ENCODE results near the gene HIF1A. TPM values are rescaled to one million over a fixed set of nuclear protein-coding genes. Genes with fewer than 3 reads are reported as not detected.
"Not testable (repeated sequence)": the region's sequence is repeated elsewhere in the genome, so short reads cannot be mapped to it uniquely, and the experiment has no call there.

The HIF1A gene
- total RNA-seq: 100 to 1,000 TPM; 157 to 158 TPM

GRCh38 chr14:61694830-61695694 is at the start of gene HIF1A:
TSS of gene HIF1A (plus strand) at chr14:61695513. CDS start at chr14:61695805, 292 bp downstream.
- Mint-ChIP-seq H3K4me3 (peak within 1 kb of the TSS; percentile 97), H3K9me3 (peaks cover 3% of the 10 kb centered on the region), H3K27ac (peak within 1 kb of the TSS; percentile 98), H3K4me1 (peaks cover 50% of the 10 kb centered on the region), H3K36me3 (peaks cover 43% of the 10 kb centered on the region), H3K27me3 (no peaks in the 10 kb centered on the region)
- DNase-seq: peak; percentile 98

GRCh38 chr14:61646366-61647116 is 48.8 kb upstream of the HIF1A start:
- H3K4me1 Mint-ChIP-seq: peaks cover 23% of the 10 kb centered on the region
- H3K4me3 Mint-ChIP-seq: no peak overlapping the region
- no peak for DNase-seq
- no peak overlapping the region for H3K27ac Mint-ChIP-seq
- no peaks in the 10 kb centered on the region for H3K9me3 Mint-ChIP-seq
- H3K27me3 Mint-ChIP-seq: no peaks in the 10 kb centered on the region
- H3K36me3 Mint-ChIP-seq: peaks cover 1% of the 10 kb centered on the region

GRCh38 chr14:61647704-61648103 is 47.6 kb upstream of the HIF1A start:
- H3K9me3 Mint-ChIP-seq: no peaks in the 10 kb centered on the region
- H3K27me3 Mint-ChIP-seq: no peaks in the 10 kb centered on the region
- peaks cover 1% of the 10 kb centered on the region for H3K36me3 Mint-ChIP-seq
- DNase-seq: no peak
- H3K4me1 Mint-ChIP-seq: peaks cover 23% of the 10 kb centered on the region
- no peak overlapping the region for H3K4me3 Mint-ChIP-seq
- no peak overlapping the region for H3K27ac Mint-ChIP-seq

- Mint-ChIP-seq H3K4me3 (no peak overlapping the region), H3K27ac (no peak overlapping the region), H3K4me1 (peaks cover 23% of the 10 kb centered on the region), H3K27me3 (no peaks in the 10 kb centered on the region), H3K9me3 (no peaks in the 10 kb centered on the region), H3K36me3 (peaks cover 1% of the 10 kb centered on the region)
- no peak for DNase-seq
These were observed 46.9 kb upstream of the HIF1A start for GRCh38 chr14:61648377-61648776.

GRCh38 chr14:61649283-61649682 is 46.0 kb upstream of the HIF1A start:
- H3K9me3 Mint-ChIP-seq: no peaks in the 10 kb centered on the region
- H3K4me3 Mint-ChIP-seq: no peak overlapping the region
- H3K36me3 Mint-ChIP-seq: peaks cover 1% of the 10 kb centered on the region
- H3K27me3 Mint-ChIP-seq: no peaks in the 10 kb centered on the region
- no peak overlapping the region for H3K27ac Mint-ChIP-seq
- no peak for DNase-seq
- H3K4me1 Mint-ChIP-seq: peaks cover 21% of the 10 kb centered on the region

GRCh38 chr14:61651355-61651754 is 44.0 kb upstream of the HIF1A start:
- Mint-ChIP-seq H3K4me3 (no peak overlapping the region), H3K4me1 (peaks cover 26% of the 10 kb centered on the region), H3K27ac (no peak overlapping the region), H3K27me3 (no peaks in the 10 kb centered on the region), H3K9me3 (peaks cover 2% of the 10 kb centered on the region), H3K36me3 (peaks cover 3% of the 10 kb centered on the region)
- no peak for DNase-seq

- peaks cover 27% of the 10 kb centered on the region for H3K4me1 Mint-ChIP-seq
- H3K9me3 Mint-ChIP-seq: peaks cover 4% of the 10 kb centered on the region
- H3K27ac Mint-ChIP-seq: no peak overlapping the region
- H3K27me3 Mint-ChIP-seq: no peaks in the 10 kb centered on the region
- no peak overlapping the region for H3K4me3 Mint-ChIP-seq
- no peak for DNase-seq
- H3K36me3 Mint-ChIP-seq: peaks cover 5% of the 10 kb centered on the region
These were observed 42.6 kb upstream of the HIF1A start for GRCh38 chr14:61652526-61653262.

GRCh38 chr14:61653507-61653906 is 41.8 kb upstream of the HIF1A start:
- no peak for DNase-seq
- H3K27ac Mint-ChIP-seq: no peak overlapping the region
- no peak overlapping the region for H3K4me3 Mint-ChIP-seq
- H3K27me3 Mint-ChIP-seq: no peaks in the 10 kb centered on the region
- H3K4me1 Mint-ChIP-seq: peaks cover 23% of the 10 kb centered on the region
- peaks cover 5% of the 10 kb centered on the region for H3K9me3 Mint-ChIP-seq
- peaks cover 3% of the 10 kb centered on the region for H3K36me3 Mint-ChIP-seq

GRCh38 chr14:61654026-61654425 is 41.3 kb upstream of the HIF1A start:
- Mint-ChIP-seq H3K4me3 (no peak overlapping the region), H3K4me1 (peaks cover 21% of the 10 kb centered on the region), H3K9me3 (peaks cover 5% of the 10 kb centered on the region), H3K27me3 (no peaks in the 10 kb centered on the region), H3K27ac (no peak overlapping the region), H3K36me3 (peaks cover 3% of the 10 kb centered on the region)
- DNase-seq: no peak

- Mint-ChIP-seq H3K36me3 (peaks cover 12% of the 10 kb centered on the region), H3K27me3 (no peaks in the 10 kb centered on the region), H3K4me3 (no peak overlapping the region), H3K9me3 (peaks cover 5% of the 10 kb centered on the region), H3K4me1 (peaks cover 28% of the 10 kb centered on the region), H3K27ac (no peak overlapping the region)
- no peak for DNase-seq
These were observed 39.5 kb upstream of the HIF1A start for GRCh38 chr14:61655777-61656176.

- H3K27me3 Mint-ChIP-seq: no peaks in the 10 kb centered on the region
- no peak overlapping the region for H3K27ac Mint-ChIP-seq
- H3K4me3 Mint-ChIP-seq: no peak overlapping the region
- peaks cover 34% of the 10 kb centered on the region for H3K4me1 Mint-ChIP-seq
- no peak for DNase-seq
- H3K9me3 Mint-ChIP-seq: peaks cover 5% of the 10 kb centered on the region
- H3K36me3 Mint-ChIP-seq: peaks cover 13% of the 10 kb centered on the region
These were observed 39.0 kb upstream of the HIF1A start for GRCh38 chr14:61656341-61656740.

GRCh38 chr14:61658111-61658510 is 37.2 kb upstream of the HIF1A start:
- H3K27ac Mint-ChIP-seq, DNase-seq, H3K27me3 Mint-ChIP-seq, H3K4me3 Mint-ChIP-seq: not testable (repeated sequence)
- H3K36me3 Mint-ChIP-seq: peaks cover 17% of the 10 kb centered on the region
- H3K9me3 Mint-ChIP-seq: peaks cover 12% of the 10 kb centered on the region
- H3K4me1 Mint-ChIP-seq: peaks cover 50% of the 10 kb centered on the region

- no peak overlapping the region for H3K4me3 Mint-ChIP-seq
- DNase-seq: no peak
- peaks cover 60% of the 10 kb centered on the region for H3K4me1 Mint-ChIP-seq
- H3K27me3 Mint-ChIP-seq: no peaks in the 10 kb centered on the region
- H3K9me3 Mint-ChIP-seq: peaks cover 12% of the 10 kb centered on the region
- peak overlapping the region; percentile 99 for H3K27ac Mint-ChIP-seq
- H3K36me3 Mint-ChIP-seq: peaks cover 21% of the 10 kb centered on the region
These were observed 35.7 kb upstream of the HIF1A start for GRCh38 chr14:61659582-61659981.

- Mint-ChIP-seq H3K4me1 (peaks cover 60% of the 10 kb centered on the region), H3K27ac (peak overlapping the region; percentile 99), H3K27me3 (no peaks in the 10 kb centered on the region), H3K36me3 (peaks cover 24% of the 10 kb centered on the region), H3K4me3 (peak overlapping the region; percentile 73), H3K9me3 (peaks cover 14% of the 10 kb centered on the region)
- DNase-seq: no peak
These were observed 33.6 kb upstream of the HIF1A start for GRCh38 chr14:61661471-61662400.

Measured in activated naive CD8-positive, alpha-beta T cell treated with anti-CD3 and anti-CD28 coated beads for 36 hours (primary cell).